Neural cell (in vitro differentiated cells): ENCODE measurements around the gene ITM2B. TPM values are rescaled to one million over a fixed set of nuclear protein-coding genes. Genes with fewer than 3 reads are reported as not detected.

Source experiments
- H2AFZ ChIP-seq: fragments of 200-600, 300-800 bp; sonication (generic), shearing (Covaris generic); 2 replicates; pipeline ENCODE4 v1.6.0; 2014; ENCODE audit warnings: low read depth, mild to moderate bottlenecking, antibody characterized with exemption, low read length, moderate library complexity
- H3F3A ChIP-seq: fragments of 200-600 bp; shearing (Covaris generic); 2 replicates; pipeline ENCODE4 v1.6.1; 2016; ENCODE audit warnings: mild to moderate bottlenecking, moderate library complexity, mixed read lengths, antibody characterized with exemption, low read length; ENCODE audit not compliant: insufficient read depth, poor library complexity, severe bottlenecking
- H3K27ac ChIP-seq: fragments of 200-600, 300-800 bp; sonication (generic), shearing (Covaris generic); 2 replicates; pipeline ENCODE4 v1.5.1; 2014; ENCODE audit warnings: mild to moderate bottlenecking, low read length, moderate library complexity
- H3K27me3 ChIP-seq: fragments of 300-800, 200-600 bp; sonication (generic), shearing (Covaris generic); 2 replicates; pipeline ENCODE4 v1.6.0; 2014; ENCODE audit warnings: mild to moderate bottlenecking, low read depth, low read length, moderate library complexity; ENCODE audit not compliant: insufficient read depth
- H3K36me3 ChIP-seq: fragments of 300-800, 200-600 bp; sonication (generic), shearing (Covaris generic); 2 replicates; pipeline ENCODE4 v1.5.1; 2014; ENCODE audit warnings: mild to moderate bottlenecking, antibody characterized with exemption, low read length, moderate library complexity; ENCODE audit not compliant: insufficient read depth
- H3K4me2 ChIP-seq: fragments of 300-800, 200-600 bp; sonication (generic), shearing (Covaris generic); 2 replicates; pipeline ENCODE4 v1.6.0; 2014; ENCODE audit warnings: mild to moderate bottlenecking, low read length
- H3K4me3 ChIP-seq: fragments of 300-800, 200-600 bp; sonication (generic), shearing (Covaris generic); 2 replicates; pipeline ENCODE4 v1.5.1; 2014; ENCODE audit warnings: mild to moderate bottlenecking, low read length, moderate library complexity
- H3K79me2 ChIP-seq: fragments of 200-600 bp; shearing (Covaris generic); replicated peaks from 2 replicates; pipeline ENCODE4 v1.6.0; 2014; ENCODE audit warnings: mild to moderate bottlenecking, low read length, moderate library complexity; ENCODE audit not compliant: insufficient read depth
- H3K9ac ChIP-seq: fragments of 300-800, 200-600 bp; sonication (generic), shearing (Covaris generic); 2 replicates; pipeline ENCODE4 v1.6.1; 2016; ENCODE audit warnings: mild to moderate bottlenecking, low read length, mixed read lengths
- H3K9me2 ChIP-seq: fragments of 200-600 bp; shearing (Covaris generic); 2 replicates; pipeline ENCODE4 v1.6.1; 2016; ENCODE audit warnings: mild to moderate bottlenecking, low read length, mixed read lengths; ENCODE audit not compliant: insufficient read depth
- H3K9me3 ChIP-seq: fragments of 200-600, 300-800 bp; sonication (generic), shearing (Covaris generic); 2 replicates; pipeline ENCODE4 v1.6.1; 2016; ENCODE audit warnings: mild to moderate bottlenecking, mixed run types, low read length, moderate library complexity, mixed read lengths
- H4K20me1 ChIP-seq: fragments of 200-600 bp; shearing (Covaris generic); 2 replicates; pipeline ENCODE4 v1.6.1; 2016; ENCODE audit warnings: mild to moderate bottlenecking, mixed run types; ENCODE audit not compliant: insufficient read depth
- CTCF ChIP-seq: fragments of 450-650 bp; IDR thresholded peaks from 2 replicates; pipeline ENCODE4 v1.5.1; 2014; ENCODE audit warnings: antibody characterized with exemption, mild to moderate bottlenecking, moderate library complexity; ENCODE audit not compliant: poor library complexity, severe bottlenecking
- EP300 ChIP-seq: fragments of 450-650 bp; conservative IDR thresholded peaks from 2 replicates; pipeline ENCODE4 v1.6.1; 2014; ENCODE audit warnings: antibody characterized with exemption, mild to moderate bottlenecking, moderate library complexity; ENCODE audit not compliant: poor library complexity, severe bottlenecking
- EZH2 ChIP-seq: fragments of 200-600, 300-800 bp; shearing (Covaris generic), sonication (generic); IDR thresholded peaks from 2 replicates; pipeline ENCODE4 v1.6.1; 2014; ENCODE audit warnings: antibody characterized with exemption, low read length, borderline replicate concordance, mild to moderate bottlenecking; ENCODE audit not compliant: insufficient read depth, poor library complexity, severe bottlenecking
- MXI1 ChIP-seq: fragments of 450-650 bp; conservative IDR thresholded peaks from 2 replicates; pipeline ENCODE4 v1.6.1; 2014; ENCODE audit warnings: antibody characterized with exemption, mild to moderate bottlenecking; ENCODE audit not compliant: poor library complexity, severe bottlenecking
- POLR2AphosphoS5 ChIP-seq: IDR thresholded peaks from 2 replicates; pipeline ENCODE4 v1.6.1; 2012
- RAD21 ChIP-seq: fragments of 450-650 bp; conservative IDR thresholded peaks from 2 replicates; pipeline ENCODE4 v1.6.1; 2014; ENCODE audit warnings: antibody characterized with exemption, mild to moderate bottlenecking, moderate library complexity
- REST ChIP-seq: IDR thresholded peaks from 2 replicates; pipeline ENCODE4 v1.6.1; 2012; ENCODE audit warnings: borderline replicate concordance
- SMC3 ChIP-seq: fragments of 450-650 bp; conservative IDR thresholded peaks from 2 replicates; pipeline ENCODE4 v1.6.1; 2014; ENCODE audit warnings: antibody characterized with exemption, mild to moderate bottlenecking, moderate library complexity; ENCODE audit not compliant: poor library complexity
- TAF1 ChIP-seq: IDR thresholded peaks from 2 replicates; pipeline ENCODE4 v1.6.1; 2012; ENCODE audit warnings: low read depth
- polyA plus RNA-seq: library from polyadenylated mRNA; depleted of rRNA; stranded (reverse); fragments of >200 nt; gene quantifications from 2 replicates; pipeline ENCODE4 v1.2.3, GENCODE V29; 2014

The ITM2B gene
- polyA plus RNA-seq, 1 donor from 2014 or later, result 275 TPM

- no peak overlapping the region for H3K9ac ChIP-seq
- H3K27ac ChIP-seq, result no peak overlapping the region
- H3K9me2 ChIP-seq, result no peaks in the 10 kb centered on the region
- no peak overlapping the region for H3K4me2 ChIP-seq
- H3K36me3 ChIP-seq, result peaks cover 4% of the 10 kb centered on the region
- no peaks in the 10 kb centered on the region for H3K9me3 ChIP-seq
- TF ChIP-seq CTCF (no peak), EP300 (no peak), SMC3 (no peak), POLR2AphosphoS5 (no peak), RAD21 (no peak), REST (no peak), MXI1 (no peak), EZH2 (no peak), TAF1 (no peak)
- no peaks in the 10 kb centered on the region for H4K20me1 ChIP-seq
- H3K4me3 ChIP-seq, result no peak overlapping the region
- H2AFZ ChIP-seq, result no peak overlapping the region
- H3K27me3 ChIP-seq, result no peaks in the 10 kb centered on the region
- peaks cover 29% of the 10 kb centered on the region for H3K79me2 ChIP-seq
- H3F3A ChIP-seq, result no peaks in the 10 kb centered on the region
Measured at GRCh38 chr13:48244159-48244558, 11.2 kb downstream of the ITM2B start.

- Histone ChIP-seq H2AFZ (no peak overlapping the region), H3K4me3 (no peak overlapping the region), H3K4me2 (no peak overlapping the region), H3K79me2 (peaks cover 28% of the 10 kb centered on the region), H3K9me2 (no peaks in the 10 kb centered on the region), H3F3A (no peaks in the 10 kb centered on the region), H3K36me3 (no peaks in the 10 kb centered on the region), H3K9me3 (no peaks in the 10 kb centered on the region), H4K20me1 (no peaks in the 10 kb centered on the region), H3K27ac (no peak overlapping the region), H3K9ac (no peak overlapping the region), H3K27me3 (no peaks in the 10 kb centered on the region)
- TF ChIP-seq TAF1 (no peak), REST (no peak), EP300 (no peak), MXI1 (no peak), SMC3 (no peak), POLR2AphosphoS5 (no peak), CTCF (no peak)
Measured at GRCh38 chr13:48246102-48246501, 13.1 kb downstream of the ITM2B start.
